ENCODE data around the gene SGCE.

SGCE gene

DNA sequence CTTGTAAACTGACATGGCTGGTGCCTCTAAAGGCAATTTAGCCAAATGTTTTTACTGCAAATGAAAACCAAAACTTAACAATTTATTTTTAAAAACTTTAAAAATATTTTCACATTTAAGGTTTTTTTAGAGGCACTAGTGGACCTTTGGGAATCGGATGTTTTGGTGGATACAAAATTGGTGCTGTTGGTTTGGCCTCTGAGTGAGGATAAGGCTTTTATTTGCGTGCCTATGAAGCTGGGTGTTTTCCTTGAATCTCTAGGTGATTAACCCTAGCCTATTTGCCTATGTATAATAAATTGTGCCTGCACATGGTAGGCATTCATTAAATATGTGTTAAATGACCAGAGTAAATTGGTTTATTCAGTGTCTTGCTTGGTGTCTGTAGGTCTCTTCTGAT is 2.9 kb upstream of the SGCE start:
- no peak for DNase-seq

DNA sequence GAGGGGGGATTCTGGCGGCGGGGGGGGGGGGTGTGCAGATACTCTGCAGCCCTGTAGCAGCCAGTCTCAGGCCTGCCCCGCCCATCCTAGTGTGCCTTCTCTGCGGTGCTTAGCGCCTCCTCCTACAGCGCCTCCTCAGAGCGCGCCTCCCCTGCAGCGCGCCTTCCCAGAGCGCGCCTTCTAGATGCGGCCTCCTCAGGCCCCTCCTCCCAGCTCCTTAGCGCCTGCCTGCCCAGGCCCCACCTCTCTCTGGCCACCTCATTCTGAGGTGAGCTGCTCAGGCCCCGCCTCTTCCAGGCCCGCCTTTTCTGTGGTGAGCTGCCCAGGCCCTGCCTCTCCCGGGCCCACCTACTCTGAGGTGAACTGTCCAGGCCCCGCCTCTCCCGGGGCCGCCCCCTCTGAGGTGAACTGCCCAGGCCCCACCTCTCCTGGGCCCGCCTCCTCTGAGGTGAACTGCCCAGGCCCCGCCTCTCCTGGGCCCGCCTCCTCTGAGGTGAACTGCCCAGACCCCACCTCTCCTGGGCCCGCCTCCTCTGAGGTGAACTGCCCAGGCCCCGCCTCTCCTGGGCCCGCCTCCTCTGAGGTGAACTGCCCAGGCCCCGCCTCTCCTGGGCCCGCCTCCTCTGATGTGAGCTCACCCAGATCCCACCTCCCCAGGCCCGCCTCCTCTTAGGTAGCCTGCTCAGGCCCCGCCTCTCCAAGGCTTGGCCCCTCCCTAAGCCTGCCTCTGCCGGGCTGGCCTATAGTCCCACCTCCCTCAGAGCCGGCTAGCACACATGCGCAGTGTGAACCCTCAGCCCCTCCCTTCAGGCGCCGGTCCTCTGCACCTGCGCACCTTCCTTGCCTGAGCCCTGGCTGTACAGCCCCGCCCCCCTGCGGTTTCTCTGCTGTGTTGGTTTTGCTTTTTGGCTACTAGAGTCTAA is 2.1 kb upstream of the SGCE start:
- DNase-seq = peak; percentile 95

DNA sequence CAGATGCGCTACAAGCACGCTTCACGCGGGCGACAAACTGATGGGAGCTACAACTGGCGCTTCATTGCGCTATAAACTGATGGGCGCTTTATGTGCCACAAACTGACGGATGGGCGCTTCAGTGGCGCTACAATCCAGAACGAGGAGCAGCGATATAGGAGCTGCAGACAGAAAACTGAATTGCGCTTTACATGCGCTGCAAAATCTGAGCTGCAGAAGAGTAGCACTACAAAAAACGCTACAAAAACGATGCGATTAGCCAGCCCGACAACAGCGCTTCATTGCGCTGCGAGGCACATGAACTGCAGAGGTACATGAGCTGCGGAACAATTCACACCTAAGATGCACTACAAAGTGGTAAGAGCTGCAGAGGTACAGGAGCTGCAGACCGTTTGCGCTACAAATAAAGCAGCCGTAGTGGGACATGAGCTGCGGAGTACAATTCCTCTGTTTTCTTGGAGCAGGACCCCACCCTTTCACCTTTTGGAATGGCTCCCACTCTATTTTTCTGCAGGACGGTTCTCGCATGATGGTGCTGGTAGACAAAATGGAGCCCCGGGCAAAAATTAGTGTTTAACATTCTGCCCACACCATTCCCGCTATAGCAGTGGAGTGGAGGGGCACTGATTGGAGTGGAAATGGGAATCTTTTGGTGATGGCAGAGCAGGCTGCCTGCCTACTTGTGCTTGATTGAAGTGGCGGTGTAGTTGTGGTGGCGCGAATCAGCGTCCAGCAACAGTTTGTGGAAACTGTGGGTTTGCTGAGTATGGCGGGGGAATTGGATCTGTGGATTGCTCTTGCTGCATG is 1.2 kb upstream of the SGCE start:
- DNase-seq = peak; percentile 29

DNA sequence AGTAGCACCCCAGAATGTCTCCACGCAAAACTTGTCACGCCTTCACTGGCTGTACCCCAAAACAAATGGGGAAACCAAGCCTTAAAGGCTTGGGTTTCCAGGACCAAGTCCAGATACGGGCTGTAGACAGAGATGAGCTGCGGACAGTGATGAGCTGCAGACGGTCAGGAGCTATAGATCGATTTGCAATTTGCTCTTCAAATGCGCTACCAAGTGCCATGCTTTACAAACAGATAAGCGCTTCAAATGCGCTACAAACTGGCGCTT is 658 bp upstream of the SGCE start:
- no peak for DNase-seq

DNA sequence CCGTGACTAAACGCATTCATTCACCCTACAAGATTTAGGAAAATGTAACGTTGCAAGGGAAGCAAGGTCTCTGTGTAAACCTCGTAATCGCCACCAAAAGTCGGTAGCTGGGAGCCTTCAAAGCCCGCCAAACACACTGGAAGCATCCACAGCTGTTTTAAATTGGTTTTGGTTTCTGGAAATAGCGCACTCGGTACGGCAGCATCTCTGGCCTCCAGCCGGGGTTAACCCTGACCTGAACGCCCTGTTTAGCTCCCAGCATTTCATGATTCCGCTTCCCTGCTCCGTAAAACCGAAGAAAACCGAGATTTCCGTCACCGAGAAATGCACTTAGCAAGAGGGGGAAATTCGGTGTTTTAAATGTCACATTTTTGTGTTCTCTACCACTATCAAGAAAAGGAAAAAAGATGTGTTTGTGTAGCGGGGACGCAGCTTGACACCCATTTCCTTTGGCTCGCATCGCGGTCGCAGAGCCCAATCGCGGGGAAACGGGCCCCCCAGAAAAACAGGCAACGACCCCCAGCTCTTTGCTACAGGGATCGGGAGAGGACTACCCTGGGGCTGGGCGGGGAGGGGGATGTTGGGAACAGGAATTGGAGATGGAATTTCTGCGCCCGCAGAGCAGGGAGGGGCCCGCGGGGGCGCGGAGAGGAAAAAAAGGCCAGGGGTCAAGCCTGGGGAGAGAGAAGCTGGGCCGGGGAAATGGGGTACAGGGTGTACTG is 646 bp downstream of the SGCE start:
- DNase-seq = no peak

DNA sequence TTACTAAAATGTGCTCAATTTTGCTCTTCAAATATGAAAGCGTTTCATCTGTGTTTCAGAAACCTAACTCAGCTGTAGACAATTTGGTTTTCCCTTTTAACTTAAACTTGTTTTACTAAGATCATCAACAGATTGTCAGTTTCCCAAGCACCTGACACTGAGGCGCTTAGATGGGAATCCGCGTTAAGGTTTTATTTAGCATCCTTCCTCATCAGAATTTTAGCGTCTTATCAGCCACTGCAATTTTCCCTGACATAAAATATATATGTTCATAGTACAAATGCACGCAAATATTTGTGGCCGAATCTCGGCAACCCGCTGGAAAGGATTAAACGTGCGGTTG is 1.2 kb downstream of the SGCE start:
- no peak for DNase-seq

DNA sequence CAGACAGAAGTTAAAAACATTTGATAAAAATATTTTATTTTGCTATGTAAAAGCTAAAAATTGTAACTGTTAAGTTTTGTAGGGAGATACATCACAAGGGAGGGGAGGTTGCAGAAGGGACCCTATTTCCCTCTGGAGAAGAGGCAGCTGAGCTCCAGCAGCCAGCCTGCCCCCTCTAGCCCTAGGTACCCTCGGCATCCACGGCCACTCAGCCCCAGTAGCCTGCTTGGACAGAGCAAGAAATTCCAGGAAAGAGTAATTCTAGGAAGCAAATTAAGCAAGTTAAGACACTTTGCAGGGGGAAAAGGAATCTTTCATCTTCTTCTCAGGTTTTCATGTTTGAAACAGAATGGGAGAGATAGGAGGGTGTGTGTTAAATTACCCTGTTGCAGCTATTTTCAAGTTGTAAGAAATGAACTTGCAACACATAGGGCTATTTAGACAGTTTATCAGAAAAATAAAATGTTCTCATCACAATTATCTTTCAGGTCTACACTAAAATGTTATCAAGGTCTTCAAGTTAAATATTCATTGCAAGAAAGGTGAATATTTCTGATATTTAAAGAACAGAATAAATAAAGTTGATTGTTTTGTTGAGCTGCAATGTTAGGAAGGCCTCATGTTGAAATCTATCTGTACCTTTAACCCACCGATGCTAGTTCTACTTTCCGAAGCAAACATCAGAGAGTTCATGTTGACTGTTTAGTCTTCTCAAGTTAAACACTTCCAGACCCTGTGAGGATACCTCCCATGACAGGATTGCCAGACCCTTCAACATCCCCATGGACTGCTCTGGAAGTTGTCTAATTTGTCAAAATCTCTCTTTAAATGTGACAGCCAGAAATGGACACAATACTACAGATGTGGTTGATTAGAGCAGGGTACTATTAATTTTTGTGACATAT is 5.5 kb downstream of the SGCE start:
- no peak for DNase-seq

DNA sequence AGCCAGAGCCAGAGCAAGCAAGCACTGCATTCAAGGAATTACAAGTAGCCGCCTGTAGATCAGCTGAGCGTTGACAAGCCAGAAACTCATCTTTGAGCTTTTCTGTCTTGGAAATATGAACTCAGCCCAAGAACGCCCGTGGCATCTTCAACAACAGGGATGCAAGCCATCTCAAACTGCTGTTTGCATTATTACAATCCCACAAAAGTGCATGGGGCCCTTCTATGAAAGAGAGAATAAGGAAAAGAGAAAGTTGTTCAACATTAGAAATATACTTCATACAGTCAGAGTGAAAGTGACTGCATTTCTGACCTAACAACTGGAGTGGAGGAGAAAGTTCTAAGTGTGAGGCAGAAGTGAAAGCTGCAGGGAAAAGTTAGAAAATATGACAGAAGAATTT is 6.5 kb downstream of the SGCE start:
- DNase-seq = no peak

DNA sequence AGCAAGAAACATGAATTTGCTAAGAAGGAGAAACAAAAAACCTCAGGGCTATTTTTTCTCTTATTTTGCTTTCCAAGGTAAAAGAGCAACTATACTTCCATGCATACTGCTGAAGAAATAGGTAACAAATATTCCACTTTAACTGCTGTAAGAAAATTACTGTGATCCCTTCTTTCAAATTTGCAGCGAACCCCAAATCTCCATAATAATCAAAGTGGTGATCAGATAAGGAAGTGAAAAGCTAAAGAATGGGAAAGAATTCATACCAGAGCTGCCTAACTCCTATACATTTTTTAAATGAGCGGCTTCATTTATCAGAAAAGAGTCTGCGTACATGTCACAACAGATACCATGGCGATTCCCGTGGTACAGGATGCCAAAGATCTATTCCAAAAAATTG is 7.2 kb downstream of the SGCE start:
- no peak for DNase-seq

DNA sequence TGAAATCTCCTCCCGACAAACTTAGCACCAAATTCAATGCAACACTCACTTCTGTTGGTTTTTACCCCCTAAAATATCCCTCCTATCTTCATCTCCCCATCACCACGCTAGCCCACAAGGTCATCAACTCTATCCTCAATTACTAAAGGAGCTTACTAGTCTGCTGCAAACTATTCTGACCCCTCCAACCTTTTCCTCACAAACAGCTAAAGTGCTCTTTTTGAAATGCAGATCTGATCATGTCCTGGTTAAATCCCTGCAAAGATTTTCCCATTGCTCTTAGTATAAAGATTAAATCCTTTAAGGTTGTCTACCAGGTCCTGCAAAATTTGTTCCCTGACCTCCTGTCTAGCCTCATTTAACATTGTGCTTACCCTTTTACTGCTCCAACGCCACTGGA is 8.6 kb downstream of the SGCE start:
- no peak for DNase-seq

DNA sequence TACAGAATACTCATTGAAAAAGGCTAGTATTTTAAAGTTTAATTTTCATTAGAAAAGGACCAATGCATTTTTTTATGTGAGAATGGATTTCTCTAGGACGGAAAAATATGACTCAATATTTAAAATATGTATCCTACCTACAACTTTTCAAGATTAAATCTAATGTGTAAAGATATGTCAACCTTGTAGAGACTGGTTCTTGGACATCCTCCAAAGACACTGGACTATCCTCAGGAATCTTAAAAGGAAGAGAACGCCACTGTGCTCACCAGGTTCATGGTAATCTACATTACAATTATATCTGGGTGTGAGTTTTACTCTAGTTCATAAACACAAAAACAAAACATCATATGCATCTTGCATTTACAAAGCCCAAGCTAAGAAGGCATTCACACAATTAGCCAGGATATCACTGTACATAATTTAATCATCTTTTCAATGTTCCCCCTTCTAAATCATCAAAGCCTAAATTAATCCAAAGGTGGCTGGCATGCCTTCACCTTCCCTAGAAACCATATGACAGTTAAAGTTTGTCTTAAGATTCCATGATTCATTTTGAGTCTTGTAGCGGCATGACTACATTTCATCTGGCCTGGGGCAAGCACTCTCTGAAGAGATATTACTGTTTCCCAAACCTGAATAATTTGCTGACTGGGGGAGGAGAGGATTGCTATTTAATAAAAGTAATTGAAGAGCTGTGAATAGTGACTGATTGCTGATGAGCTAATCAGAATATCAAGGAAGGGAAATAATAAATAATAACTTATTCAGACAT is 12.0 kb downstream of the SGCE start:
- no peak for DNase-seq

DNA sequence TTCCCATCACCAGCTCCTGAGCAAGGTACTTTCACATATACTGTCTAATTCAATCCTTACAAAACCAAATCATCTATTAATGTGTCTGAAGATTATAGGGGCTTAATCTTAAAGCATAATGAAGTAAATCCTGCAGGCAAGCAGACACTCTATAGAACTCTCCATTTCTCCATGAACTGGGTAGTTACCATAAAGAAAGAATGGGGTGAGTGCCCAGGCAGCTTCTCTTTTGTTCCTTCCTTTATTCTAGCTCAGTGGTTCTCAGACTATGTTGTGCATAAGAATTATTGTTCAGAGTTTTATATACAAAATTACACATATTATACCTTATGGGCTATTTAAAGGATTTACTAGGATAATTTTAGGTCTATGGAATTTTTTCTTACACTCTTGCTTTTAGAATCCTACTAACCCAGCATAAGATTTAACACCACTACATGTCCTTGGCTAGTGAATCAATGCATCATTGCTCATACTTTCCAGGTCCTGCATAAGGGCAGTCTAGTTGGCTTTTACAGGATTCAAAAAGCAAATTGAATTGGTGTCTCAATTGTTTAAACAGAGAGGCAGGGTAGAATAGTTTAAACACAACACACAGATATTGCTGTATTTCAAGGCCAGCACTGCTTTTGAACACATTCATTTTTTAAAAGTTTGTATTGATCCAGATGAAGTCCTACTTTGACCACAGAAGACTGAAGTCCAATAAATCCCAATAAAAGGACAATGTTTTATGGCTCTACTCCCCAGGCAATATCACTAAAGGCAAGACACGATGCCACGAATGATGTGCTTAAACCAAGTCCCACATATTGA is 12.9 kb downstream of the SGCE start:
- no peak for DNase-seq

DNA sequence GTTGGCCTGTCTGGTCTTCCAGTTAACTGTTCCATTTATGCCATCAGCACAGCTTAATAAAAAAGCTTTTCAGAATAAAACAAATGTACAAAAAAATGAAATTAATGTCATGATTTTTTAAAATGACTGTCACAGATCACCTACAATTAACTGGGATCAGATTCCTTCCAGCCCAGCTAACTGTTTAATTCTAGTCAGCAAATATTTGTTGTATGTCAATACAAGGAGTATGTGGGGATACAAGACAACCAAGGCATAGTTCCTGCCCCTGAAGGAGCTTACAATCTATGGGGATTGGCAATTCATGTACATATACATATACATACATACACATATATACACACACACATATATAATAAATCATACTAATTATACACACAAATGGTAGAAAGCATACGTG is 16.5 kb downstream of the SGCE start:
- no peak for DNase-seq

DNA sequence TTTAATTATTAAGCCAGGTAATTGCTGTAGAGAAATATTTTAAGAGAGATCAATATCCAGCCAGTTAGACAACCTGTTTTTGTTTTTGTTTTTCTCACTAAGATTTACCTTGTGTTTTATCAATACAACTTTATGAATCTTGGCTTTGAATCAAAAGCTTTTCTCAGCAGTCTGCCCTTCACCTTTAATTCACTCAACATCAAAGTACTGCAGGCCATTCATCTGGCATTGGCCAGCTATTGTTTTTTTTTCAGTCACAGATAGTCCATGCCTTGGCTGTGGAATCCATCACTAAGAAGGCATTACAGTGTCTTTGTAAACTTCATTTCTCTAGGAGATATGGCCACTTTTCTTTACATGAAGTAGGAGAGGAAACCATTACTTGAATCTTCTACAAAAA is 20.2 kb downstream of the SGCE start:
- no peak for DNase-seq

DNA sequence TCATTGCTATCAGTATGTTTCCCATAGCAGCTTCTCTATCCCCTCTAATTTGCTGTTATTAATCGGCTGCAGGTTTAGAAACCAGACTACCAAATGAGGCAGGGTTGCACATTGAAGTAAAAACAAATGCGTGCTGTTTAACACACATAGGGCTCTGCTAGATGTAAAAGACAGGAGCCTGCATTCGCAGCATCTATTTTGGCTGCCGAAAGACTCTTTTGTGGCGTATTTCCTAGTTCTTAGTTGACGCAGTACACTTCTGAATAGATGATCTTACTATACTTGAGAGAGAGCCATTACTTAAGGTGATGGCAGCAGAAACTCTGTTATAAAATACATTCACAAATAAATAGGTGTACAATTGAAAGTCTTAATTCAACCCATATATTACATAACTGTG is 21.4 kb downstream of the SGCE start:
- no peak for DNase-seq

DNA sequence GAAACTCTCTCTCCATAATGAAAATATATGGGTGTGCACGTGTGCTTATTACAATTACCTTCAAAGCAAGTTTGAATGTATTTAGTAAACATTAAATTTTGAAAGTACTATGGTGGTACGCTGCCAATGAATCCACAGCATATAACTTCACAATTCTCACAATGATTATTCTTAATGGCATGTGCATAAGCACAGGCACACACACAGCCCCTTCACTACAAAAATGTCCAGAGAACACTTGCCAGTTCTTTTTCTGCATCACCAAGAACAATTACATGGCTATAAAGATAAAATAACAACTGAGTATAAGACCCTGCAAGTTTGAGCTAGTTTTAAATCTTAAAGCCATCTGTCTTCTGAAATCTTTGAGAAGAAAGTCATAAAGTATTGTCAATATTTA is 22.2 kb downstream of the SGCE start:
- DNase-seq = no peak

DNA sequence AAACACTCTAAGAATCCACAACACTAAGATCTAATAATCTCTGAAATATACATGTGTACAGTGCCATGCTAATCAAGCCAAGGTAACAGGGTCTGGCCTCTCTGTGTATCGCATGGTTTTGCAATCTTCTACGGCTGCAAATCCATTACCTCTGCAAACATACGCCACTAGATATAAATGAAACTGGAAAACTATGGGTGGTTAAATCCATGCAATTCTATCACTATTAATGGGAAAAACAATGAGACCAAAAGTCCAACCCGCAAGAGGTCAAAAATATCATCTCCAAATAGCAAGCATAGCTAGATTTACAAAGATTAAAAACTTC is 23.0 kb downstream of the SGCE start:
- DNase-seq = no peak

DNA sequence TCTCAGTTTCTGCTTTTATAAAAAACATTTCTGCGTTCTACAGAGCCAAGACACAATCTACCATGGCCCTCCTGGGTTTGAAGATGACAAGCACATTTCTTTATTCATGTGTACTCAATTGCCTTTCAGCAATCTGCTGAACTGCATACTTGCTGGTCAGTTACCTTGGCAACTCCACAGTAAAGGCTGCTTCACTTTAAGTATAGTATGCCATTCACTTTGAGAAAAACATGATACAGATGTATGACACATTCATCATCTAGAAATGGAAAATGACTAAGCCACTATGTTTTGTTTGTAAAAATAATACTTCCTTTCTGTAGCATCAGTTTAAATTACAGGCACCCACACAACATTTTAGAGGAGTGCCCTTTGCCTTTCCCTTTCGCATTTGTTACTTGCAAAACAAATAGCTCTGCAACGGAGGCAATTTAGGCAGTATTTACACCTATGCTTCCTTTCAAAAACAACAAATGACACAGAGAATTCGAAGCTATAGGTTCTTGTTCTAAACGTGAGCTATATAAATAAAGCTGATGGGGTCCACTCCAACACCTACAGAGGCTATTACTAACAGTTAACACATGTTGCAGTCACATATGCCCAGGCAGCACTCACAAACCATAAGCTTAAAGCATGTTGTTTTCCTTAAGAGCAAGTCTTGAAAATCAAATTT is 23.5 kb downstream of the SGCE start:
- no peak for DNase-seq

DNA sequence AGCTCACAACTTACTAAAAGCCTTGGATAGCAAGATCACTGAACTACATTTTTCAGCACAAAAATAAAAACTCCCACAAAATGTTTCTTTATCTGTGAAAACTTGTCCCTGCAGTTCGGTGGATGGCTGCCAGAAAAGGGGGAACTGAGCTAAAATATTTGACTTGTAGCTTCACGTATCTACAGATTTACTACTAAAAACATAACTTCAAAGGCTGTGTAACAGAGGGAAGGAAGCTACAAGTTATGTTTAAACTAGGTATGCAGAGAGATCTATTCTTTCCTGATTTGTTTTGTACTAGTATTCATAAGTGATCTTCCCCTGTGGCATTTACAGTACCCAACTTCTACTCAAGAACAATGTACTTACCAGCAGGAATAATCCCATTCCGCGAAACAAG is 25.1 kb downstream of the SGCE start:
- no peak for DNase-seq

DNA sequence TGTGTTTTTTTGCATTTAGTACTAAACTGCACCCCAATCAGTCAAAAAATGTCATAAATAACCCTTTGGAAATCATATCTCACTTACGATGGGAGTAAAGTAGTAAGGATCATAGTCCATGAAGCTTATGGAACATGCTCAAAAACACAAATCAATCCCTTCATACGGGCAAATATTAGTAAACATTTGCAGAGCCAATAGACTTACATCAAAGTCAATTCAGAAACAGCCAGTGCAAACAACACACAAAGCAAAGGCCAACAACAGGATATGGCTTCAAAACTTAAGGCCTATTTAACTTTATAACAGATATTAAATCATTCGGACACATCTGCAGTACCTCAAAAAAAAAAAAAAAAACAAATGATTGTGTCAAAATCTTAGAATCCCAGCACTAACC is 32.1 kb downstream of the SGCE start:
- no peak for DNase-seq

DNA sequence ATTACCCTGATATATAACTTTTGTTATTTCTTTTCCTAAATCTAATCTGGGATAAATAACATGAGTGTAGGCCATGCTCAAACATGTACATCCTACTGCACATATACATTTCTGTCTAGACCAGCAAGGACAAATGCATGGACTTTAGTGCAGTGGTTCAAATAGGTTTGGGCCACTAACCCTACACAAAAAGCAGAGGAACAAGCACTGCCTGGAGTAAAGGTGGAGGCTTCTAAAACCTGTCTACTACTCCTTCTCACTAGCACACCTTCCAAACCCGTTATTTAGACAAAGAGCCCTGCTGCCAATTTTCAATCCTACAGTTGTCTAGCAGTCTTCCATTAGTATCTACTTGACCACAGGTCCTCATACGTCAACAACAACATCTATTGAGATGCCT is 34.8 kb downstream of the SGCE start:
- no peak for DNase-seq

Measured in hematopoietic multipotent progenitor cell treated with erythropoietin and hydrocortisone succinate and interleukin-3 and kit ligand, for 6 days (in vitro differentiated cells).